ENCODE measurements around the gene AGBL4.
"Not testable (repeated sequence)": the region's sequence is repeated elsewhere in the genome, so short reads cannot be mapped to it uniquely, and the experiment has no call there.

The AGBL4 gene

DNA sequence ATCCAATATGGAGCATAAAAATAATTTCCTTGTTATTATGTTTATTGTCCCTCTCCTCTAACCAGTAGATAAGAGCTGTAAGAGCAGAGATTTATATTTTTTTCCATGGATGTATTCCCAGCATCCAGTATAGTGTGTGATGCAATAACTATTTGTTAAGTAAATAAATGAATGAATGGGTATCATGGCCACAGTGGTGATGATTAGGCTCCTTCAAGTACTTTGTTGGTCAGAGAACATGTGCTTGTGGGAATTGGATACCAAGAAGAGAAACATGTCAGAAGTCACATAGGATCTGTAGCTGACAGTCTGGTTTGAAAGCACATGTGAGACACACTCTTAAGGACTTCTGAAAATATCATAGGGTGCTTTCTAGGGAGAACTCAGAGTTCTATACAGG, 588.5 kb downstream of the AGBL4 start:
- DNase-seq (ENCODE audit: low read depth): no peak

- DNase-seq (ENCODE audit: low read depth): no peak
These were observed 599.0 kb downstream of the AGBL4 start for GRCh38 chr1:49424782-49425181.

DNA sequence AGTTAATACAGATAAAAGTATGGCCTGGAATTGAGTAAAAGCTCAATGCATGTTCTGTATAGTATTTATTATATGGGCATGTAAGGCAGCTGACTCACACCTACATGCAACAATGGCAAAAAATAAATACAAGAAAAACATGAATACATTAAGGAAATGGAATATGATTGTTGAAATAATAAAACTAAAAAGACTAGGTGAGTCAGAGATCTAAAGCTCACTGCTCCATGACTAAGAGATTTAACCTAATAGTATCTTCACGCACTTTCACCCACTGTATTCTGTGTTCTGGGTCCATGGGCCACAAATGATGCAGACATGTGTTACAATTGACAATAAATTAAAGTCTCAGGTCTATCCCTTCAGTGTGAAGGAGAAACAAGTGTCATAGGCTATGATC, 607.0 kb downstream of the AGBL4 start:
- no peak for DNase-seq (ENCODE audit: low read depth)

DNA sequence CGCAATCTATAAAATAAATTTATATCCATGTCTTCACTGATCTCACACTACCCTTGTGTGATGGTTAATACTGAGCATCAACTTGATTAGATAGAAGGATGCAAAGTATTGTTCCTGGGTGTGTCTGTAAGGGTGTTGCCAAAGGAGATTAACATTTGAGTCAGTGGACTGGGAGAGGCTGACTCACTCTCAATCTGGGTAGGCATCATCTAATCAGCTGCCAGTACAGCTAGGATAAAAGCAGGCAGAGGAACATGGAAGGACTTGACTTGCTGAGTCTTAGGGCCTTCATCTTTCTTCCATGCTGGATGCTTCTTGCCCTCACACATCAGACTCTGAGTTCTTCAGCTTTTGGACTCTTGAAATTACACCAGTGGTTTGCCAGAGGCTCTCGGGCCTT, 615.4 kb downstream of the AGBL4 start:
- DNase-seq (ENCODE audit: low read depth): no peak

DNA sequence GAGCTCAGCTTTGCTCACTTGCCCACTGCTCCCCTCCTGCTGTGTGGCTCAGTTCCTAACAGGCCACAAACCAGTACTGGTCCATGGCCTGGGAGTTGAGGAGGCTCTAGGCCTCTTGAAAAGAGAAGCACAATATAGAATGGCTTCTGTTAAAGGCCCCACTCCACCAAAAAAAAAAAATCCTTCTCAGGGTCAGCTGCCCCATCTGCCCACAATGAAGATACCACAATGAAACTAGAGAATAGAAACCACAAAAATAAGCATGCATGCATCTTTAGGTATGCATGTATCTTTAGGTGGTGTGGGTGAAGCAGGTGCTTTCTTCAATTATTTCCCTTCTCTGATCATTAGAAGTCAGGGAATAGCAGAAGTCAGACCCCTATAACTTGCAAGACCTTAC, 626.7 kb downstream of the AGBL4 start:
- no peak for DNase-seq (ENCODE audit: low read depth)

DNA sequence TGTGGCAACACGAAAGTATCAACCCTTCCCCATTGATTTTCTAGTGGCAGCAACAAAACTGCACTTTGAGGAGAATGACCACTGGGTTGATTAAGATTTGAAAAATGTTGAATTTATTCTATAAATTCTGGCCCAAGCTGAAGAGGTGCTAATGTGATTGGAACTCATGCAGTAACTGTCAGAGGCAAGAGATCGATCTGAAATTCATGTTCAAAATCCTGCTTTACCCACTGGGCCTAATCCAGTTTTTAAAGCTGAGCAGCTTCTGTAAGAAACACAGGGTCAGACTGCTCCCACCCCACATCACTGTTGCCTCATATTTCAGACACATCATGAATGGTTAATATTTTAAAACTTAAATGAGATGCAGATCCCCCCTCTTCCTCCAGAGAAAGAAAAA, 629.6 kb downstream of the AGBL4 start:
- DNase-seq (ENCODE audit: low read depth): no peak

- no peak for DNase-seq (ENCODE audit: low read depth)
These were observed 634.1 kb downstream of the AGBL4 start for GRCh38 chr1:49389699-49390098.

DNA sequence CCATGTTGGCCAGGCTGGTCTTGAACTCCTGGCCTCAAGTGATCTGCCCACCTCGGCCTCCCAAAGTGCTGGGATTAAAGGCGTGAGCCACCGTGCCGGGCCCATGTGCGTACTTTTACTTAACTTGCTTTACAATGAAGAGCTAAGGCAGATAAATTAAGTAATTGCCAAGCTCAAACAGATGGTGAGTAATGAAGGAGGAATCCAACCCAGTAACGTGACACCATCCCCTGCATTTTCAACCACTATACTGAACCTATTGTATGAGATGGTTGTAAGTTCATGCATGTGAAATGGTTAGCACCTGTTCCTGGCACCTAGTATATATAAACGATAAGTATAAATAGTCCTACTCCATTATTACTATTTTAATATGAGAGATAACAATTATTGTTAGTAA, 659.1 kb downstream of the AGBL4 start:
- no peak for DNase-seq (ENCODE audit: low read depth)

GRCh38 chr1:49363628-49364027, 660.1 kb downstream of the AGBL4 start:
- no peak for DNase-seq (ENCODE audit: low read depth)

GRCh38 chr1:49358036-49358435, 665.7 kb downstream of the AGBL4 start:
- DNase-seq (ENCODE audit: low read depth): no peak

DNA sequence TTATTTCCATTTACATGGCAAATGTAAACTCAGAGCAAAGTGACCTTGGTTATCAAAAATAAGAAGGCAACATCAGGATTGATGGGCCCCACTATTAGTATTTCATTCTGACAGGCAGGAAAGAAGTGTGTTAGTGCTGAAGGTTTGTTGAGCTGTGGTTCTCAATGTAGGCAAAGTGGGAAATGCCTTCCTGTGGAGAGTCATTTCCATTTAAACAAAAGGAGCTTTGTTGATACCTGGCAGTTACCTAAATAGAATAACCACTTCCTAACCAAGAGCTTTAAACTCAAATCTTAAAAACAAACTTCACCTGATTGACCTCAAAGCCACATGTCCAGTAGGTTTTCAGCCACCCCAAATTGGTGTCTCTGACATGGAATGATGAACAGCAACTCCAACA, 667.2 kb downstream of the AGBL4 start:
- no peak for DNase-seq (ENCODE audit: low read depth)

- no peak for DNase-seq (ENCODE audit: low read depth)
These were observed 672.0 kb downstream of the AGBL4 start for GRCh38 chr1:49351768-49352167.

GRCh38 chr1:49346767-49347349, 676.9 kb downstream of the AGBL4 start:
- no peak for DNase-seq (ENCODE audit: low read depth)

DNA sequence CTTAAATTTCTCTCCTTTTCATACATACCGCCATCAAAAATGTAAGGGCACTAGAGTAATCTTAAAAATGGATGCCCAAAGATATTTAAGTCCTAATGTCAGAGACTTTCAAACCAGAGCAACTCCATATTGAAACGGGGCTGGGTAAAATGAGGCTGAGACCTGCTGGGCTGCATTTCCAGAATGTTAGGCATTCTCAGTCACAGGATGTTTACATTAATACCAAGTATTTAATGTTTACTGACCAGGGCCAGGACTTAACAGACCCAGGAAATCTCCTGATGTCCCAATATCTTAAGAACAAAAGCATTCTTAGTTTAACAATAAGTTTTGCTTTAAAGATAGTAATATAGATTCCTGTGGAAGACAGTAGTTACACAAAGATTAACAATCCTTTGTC, 683.2 kb downstream of the AGBL4 start:
- DNase-seq (ENCODE audit: low read depth): no peak

DNA sequence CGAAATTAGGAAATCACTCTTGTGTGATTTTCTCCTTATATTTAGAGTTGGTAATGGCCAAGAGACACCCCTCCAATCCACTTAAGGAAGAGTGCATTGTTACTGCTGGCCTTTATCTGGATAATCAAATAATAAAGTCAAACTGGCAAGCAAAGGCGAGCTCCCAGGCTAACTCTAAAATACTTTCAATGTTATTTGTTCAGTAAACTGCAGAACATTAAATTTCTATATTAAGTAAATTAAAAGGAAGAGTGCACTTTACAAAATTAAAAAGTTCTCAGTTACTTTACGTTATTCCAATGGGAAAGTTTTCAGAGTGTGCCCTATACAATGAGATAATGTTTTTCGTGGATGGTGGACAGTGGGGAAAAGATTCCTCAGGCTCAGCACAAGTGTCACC, 684.7 kb downstream of the AGBL4 start:
- DNase-seq (ENCODE audit: low read depth): no peak

- no peak for DNase-seq (ENCODE audit: low read depth)
These were observed 686.5 kb downstream of the AGBL4 start for GRCh38 chr1:49337251-49337650.

DNA sequence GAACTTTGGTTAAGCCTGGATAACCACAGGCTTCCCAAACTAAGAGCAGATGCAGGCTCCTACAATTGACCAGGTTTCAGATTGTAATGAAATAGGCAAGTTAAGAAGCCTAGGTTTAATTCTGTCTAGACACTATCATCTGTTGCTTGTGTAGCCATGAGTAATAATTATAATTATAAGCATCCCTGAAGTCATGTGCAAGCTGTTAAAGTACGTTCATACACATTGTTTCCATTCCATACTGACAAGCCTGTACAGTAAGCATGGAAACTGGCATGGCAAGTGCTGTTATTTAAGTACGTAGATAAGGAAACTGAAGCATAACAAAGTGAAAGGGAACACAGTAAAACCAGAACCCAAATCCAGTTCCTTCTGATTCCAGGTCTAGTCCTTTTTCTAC, 689.8 kb downstream of the AGBL4 start:
- DNase-seq (ENCODE audit: low read depth): no peak

DNA sequence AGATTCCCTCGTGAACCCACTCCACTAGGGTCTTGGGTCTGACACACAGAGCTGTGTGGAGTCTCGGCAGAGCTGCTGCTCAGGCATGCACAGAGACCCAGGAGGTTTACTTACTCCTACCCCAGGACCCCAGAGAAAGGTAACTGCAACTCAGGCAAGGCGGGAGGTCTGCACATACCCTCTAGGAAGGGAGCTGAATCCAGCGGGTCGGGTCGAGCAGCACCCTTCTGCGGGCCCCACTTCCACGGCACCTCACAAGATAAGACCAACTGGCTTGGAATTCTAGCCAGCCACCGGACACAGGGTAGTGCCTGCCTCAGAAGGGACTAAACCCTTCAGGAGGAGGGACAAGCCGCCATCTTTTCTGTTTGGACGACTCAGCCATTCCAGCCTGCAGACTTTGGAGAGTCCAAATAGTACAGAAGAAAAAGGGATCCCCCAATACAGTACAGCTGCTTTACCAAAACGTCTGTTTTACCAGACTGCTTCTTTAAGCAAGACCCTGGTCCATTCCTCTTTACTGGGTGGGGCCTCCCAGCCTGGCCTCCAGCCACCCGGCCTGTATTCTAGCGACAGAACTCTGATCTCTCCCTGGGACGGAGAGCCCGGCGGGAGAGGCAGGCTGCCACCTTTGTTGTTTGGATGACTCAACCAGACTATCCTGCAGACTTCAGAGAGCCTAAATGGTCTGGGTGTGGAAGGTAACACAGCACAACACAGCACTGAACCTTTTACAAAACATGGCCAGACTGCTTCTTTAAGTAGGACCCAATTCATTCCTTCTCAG, 692.5 kb downstream of the AGBL4 start:
- DNase-seq (ENCODE audit: low read depth): no peak

DNA sequence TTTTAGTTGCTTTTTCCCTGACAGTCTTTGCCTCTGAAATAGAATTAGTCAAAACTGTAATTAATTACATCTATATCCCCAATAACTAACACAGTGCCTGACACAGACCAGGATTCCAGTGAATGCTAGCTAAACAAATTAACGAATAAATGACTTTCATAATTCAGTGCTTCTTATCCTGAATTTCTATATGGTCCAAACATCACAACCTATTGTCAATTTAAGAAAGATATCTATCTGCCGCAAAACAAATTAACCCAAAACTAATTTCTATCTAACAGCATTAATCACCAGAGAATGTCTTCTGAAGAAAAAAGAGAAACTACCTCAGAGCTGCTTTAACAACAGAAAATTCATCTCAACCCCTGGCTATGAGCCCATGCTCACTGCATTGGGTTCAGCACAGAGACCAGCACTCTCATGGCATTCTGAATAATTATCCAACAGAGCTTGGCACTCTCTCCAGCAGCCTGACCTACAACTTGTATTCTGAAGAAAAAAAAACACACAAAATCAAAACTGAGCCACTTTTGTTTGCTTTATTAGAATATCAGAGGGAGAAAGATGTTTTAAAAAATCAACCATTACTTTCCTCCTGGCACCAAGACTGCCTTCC, 699.7 kb downstream of the AGBL4 start:
- no peak for DNase-seq (ENCODE audit: low read depth)

GRCh38 chr1:49320493-49320892, 703.3 kb downstream of the AGBL4 start:
- DNase-seq (ENCODE audit: low read depth): not testable (repeated sequence)

DNA sequence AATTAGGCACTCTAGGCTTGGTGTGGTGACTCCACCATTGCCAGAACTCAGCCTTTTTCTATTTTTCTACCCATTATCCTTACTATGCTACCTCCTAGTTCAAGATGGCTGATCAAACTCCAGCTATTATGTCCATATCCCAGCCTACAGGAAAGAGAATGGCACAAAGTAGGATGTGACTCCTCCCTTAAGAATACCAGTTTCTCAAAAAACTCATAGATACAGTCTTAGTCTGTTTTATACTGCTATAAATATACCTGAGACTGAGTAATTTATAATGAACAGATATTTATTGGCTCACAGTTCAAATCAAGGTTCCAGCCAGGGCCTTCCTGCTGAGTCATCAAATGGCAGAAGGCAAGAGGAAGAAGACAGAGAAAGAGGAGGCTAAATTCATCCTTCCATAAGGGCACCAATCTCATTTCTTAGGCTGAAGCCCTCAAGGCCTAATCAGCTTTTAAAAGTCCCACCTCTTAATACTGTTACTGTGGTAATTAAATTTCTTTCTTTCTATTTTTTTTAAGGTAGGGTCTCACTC, 704.3 kb downstream of the AGBL4 start:
- no peak for DNase-seq (ENCODE audit: low read depth)

- DNase-seq (ENCODE audit: low read depth): no peak
These were observed 705.5 kb downstream of the AGBL4 start for GRCh38 chr1:49318218-49318617.

GRCh38 chr1:49307457-49307856, 716.3 kb downstream of the AGBL4 start:
- DNase-seq (ENCODE audit: low read depth): no peak
